ENCODE data around the gene CXCL12.

CXCL12 gene

GRCh38 chr10:44386546-44387052, 1.7 kb upstream of the CXCL12 start:
- H3K9me3 ChIP-seq (ENCODE audit: low read length) = no peaks in the 10 kb centered on the region

GRCh38 chr10:44385696-44386441, 972 bp upstream of the CXCL12 start:
- no peak overlapping the region for H3K4me3 ChIP-seq (ENCODE audit: low read length)
- H3K27me3 ChIP-seq (ENCODE audit: insufficient read depth, low read length) = peaks cover 54% of the 10 kb centered on the region

More at GRCh38 chr10:44386546-44387052, 1.7 kb upstream of the CXCL12 start:
- no peaks in the 10 kb centered on the region for H3K36me3 ChIP-seq (ENCODE audit: insufficient read depth, low read length)
- peaks cover 48% of the 10 kb centered on the region for H3K27me3 ChIP-seq (ENCODE audit: insufficient read depth, low read length)
- no peak overlapping the region for H2AFZ ChIP-seq (ENCODE audit: low read depth, low read length)
- H3K4me1 ChIP-seq (ENCODE audit: insufficient read depth, low read length) = no peaks in the 10 kb centered on the region
- H3K4me3 ChIP-seq (ENCODE audit: low read length) = no peak overlapping the region

GRCh38 chr10:44384601-44385025, 284 bp downstream of the CXCL12 start:
- Histone ChIP-seq H3K27me3 (ENCODE audit: insufficient read depth, low read length) (peaks cover 58% of the 10 kb centered on the region), H3K4me3 (ENCODE audit: low read length) (no peak overlapping the region), H3K9me3 (ENCODE audit: low read length) (no peaks in the 10 kb centered on the region), H2AFZ (ENCODE audit: low read depth, low read length) (no peak overlapping the region), H3K36me3 (ENCODE audit: insufficient read depth, low read length) (no peaks in the 10 kb centered on the region), H3K4me1 (ENCODE audit: insufficient read depth, low read length) (no peaks in the 10 kb centered on the region)

More at GRCh38 chr10:44385696-44386441, 972 bp upstream of the CXCL12 start:
- Histone ChIP-seq H2AFZ (ENCODE audit: low read depth, low read length) (no peak overlapping the region), H3K9me3 (ENCODE audit: low read length) (no peaks in the 10 kb centered on the region), H3K4me1 (ENCODE audit: insufficient read depth, low read length) (no peaks in the 10 kb centered on the region), H3K36me3 (ENCODE audit: insufficient read depth, low read length) (no peaks in the 10 kb centered on the region)

- no peak overlapping the region for H3K4me3 ChIP-seq (ENCODE audit: low read length)
- H3K9me3 ChIP-seq (ENCODE audit: low read length) = no peaks in the 10 kb centered on the region
- no peaks in the 10 kb centered on the region for H3K36me3 ChIP-seq (ENCODE audit: insufficient read depth, low read length)
- H3K4me1 ChIP-seq (ENCODE audit: insufficient read depth, low read length) = no peaks in the 10 kb centered on the region
- H3K27me3 ChIP-seq (ENCODE audit: insufficient read depth, low read length) = peaks cover 63% of the 10 kb centered on the region
- no peak overlapping the region for H2AFZ ChIP-seq (ENCODE audit: low read depth, low read length)
Observed at GRCh38 chr10:44383749-44384600, 922 bp downstream of the CXCL12 start.

GRCh38 chr10:44382981-44383748, 1.7 kb downstream of the CXCL12 start:
- Histone ChIP-seq H3K4me3 (ENCODE audit: low read length) (no peak overlapping the region), H2AFZ (ENCODE audit: low read depth, low read length) (no peak overlapping the region), H3K27me3 (ENCODE audit: insufficient read depth, low read length) (peaks cover 67% of the 10 kb centered on the region), H3K4me1 (ENCODE audit: insufficient read depth, low read length) (no peaks in the 10 kb centered on the region), H3K36me3 (ENCODE audit: insufficient read depth, low read length) (no peaks in the 10 kb centered on the region), H3K9me3 (ENCODE audit: low read length) (no peaks in the 10 kb centered on the region)

GRCh38 chr10:44382131-44382858, 2.6 kb downstream of the CXCL12 start:
- Histone ChIP-seq H3K4me1 (ENCODE audit: insufficient read depth, low read length) (no peaks in the 10 kb centered on the region), H3K27me3 (ENCODE audit: insufficient read depth, low read length) (peaks cover 67% of the 10 kb centered on the region), H3K9me3 (ENCODE audit: low read length) (no peaks in the 10 kb centered on the region), H3K36me3 (ENCODE audit: insufficient read depth, low read length) (no peaks in the 10 kb centered on the region), H3K4me3 (ENCODE audit: low read length) (no peak overlapping the region), H2AFZ (ENCODE audit: low read depth, low read length) (no peak overlapping the region)

- peaks cover 60% of the 10 kb centered on the region for H3K27me3 ChIP-seq (ENCODE audit: insufficient read depth, low read length)
- no peaks in the 10 kb centered on the region for H3K9me3 ChIP-seq (ENCODE audit: low read length)
- no peak overlapping the region for H2AFZ ChIP-seq (ENCODE audit: low read depth, low read length)
- H3K4me1 ChIP-seq (ENCODE audit: insufficient read depth, low read length) = no peaks in the 10 kb centered on the region
- no peaks in the 10 kb centered on the region for H3K36me3 ChIP-seq (ENCODE audit: insufficient read depth, low read length)
- H3K4me3 ChIP-seq (ENCODE audit: low read length) = no peak overlapping the region
Observed at GRCh38 chr10:44380829-44381600, 3.9 kb downstream of the CXCL12 start.

GRCh38 chr10:44379907-44380306, 5.0 kb downstream of the CXCL12 start:
- Histone ChIP-seq H3K4me1 (ENCODE audit: insufficient read depth, low read length) (no peaks in the 10 kb centered on the region), H3K4me3 (ENCODE audit: low read length) (no peak overlapping the region), H3K36me3 (ENCODE audit: insufficient read depth, low read length) (no peaks in the 10 kb centered on the region), H2AFZ (ENCODE audit: low read depth, low read length) (no peak overlapping the region), H3K9me3 (ENCODE audit: low read length) (no peaks in the 10 kb centered on the region), H3K27me3 (ENCODE audit: insufficient read depth, low read length) (peaks cover 50% of the 10 kb centered on the region)

GRCh38 chr10:44378626-44379025, 6.3 kb downstream of the CXCL12 start:
- Histone ChIP-seq H3K27me3 (ENCODE audit: insufficient read depth, low read length) (peaks cover 38% of the 10 kb centered on the region), H2AFZ (ENCODE audit: low read depth, low read length) (no peak overlapping the region), H3K4me3 (ENCODE audit: low read length) (no peak overlapping the region), H3K4me1 (ENCODE audit: insufficient read depth, low read length) (no peaks in the 10 kb centered on the region), H3K9me3 (ENCODE audit: low read length) (no peaks in the 10 kb centered on the region), H3K36me3 (ENCODE audit: insufficient read depth, low read length) (no peaks in the 10 kb centered on the region)

GRCh38 chr10:44377651-44378310, 7.1 kb downstream of the CXCL12 start:
- H2AFZ ChIP-seq (ENCODE audit: low read depth, low read length) = no peak overlapping the region
- H3K9me3 ChIP-seq (ENCODE audit: low read length) = no peaks in the 10 kb centered on the region
- no peaks in the 10 kb centered on the region for H3K4me1 ChIP-seq (ENCODE audit: insufficient read depth, low read length)
- no peak overlapping the region for H3K4me3 ChIP-seq (ENCODE audit: low read length)
- H3K36me3 ChIP-seq (ENCODE audit: insufficient read depth, low read length) = no peaks in the 10 kb centered on the region
- peaks cover 30% of the 10 kb centered on the region for H3K27me3 ChIP-seq (ENCODE audit: insufficient read depth, low read length)

GRCh38 chr10:44376472-44377099, 8.3 kb downstream of the CXCL12 start:
- Histone ChIP-seq H3K36me3 (ENCODE audit: insufficient read depth, low read length) (no peaks in the 10 kb centered on the region), H2AFZ (ENCODE audit: low read depth, low read length) (no peak overlapping the region), H3K27me3 (ENCODE audit: insufficient read depth, low read length) (peaks cover 19% of the 10 kb centered on the region), H3K4me3 (ENCODE audit: low read length) (no peak overlapping the region), H3K4me1 (ENCODE audit: insufficient read depth, low read length) (no peaks in the 10 kb centered on the region), H3K9me3 (ENCODE audit: low read length) (no peaks in the 10 kb centered on the region)
